GM18907 (cell line): Measurements from ENCODE around the gene PRR12.

Experiments
- ATAC-seq: cut with Tn5 transposase; IDR thresholded peaks from one replicate; pipeline ENCODE4 v1.9.1; 2021; ENCODE audit warnings: mild to moderate bottlenecking, moderate library complexity; ENCODE audit not compliant: unreplicated experiment

The PRR12 gene

GRCh38 chr19:49559928-49560327, 31.1 kb upstream of the PRR12 start:
- no peak for ATAC-seq

GRCh38 chr19:49560358-49560900, 30.6 kb upstream of the PRR12 start:
- no peak for ATAC-seq

DNA sequence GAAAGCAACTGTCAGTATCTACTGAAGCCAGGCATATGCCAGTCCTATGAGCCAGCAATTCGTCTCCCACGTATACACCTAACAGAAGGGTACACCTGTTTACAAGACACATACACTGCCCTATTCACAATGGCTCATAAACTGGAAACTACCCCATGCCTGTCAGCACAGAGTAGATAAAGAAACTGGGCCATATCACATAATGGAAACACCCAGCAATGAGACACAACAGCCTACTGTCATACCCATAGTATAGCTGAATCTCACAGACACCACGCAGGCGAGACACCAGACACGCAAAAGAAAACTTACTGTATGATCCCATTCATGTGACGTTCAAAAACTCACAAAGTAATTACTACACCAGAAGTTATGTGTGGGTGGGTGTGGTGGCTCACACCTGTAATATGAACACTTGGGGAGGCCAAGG, 26.4 kb upstream of the PRR12 start:
- ATAC-seq, result no peak

GRCh38 chr19:49565261-49565660, 25.7 kb upstream of the PRR12 start:
- no peak for ATAC-seq

GRCh38 chr19:49566302-49566701, 24.7 kb upstream of the PRR12 start:
- ATAC-seq, result no peak

GRCh38 chr19:49567861-49568441, 23.0 kb upstream of the PRR12 start:
- no peak for ATAC-seq

- ATAC-seq, result no peak
Observed at GRCh38 chr19:49570138-49570856, 20.7 kb upstream of the PRR12 start.

DNA sequence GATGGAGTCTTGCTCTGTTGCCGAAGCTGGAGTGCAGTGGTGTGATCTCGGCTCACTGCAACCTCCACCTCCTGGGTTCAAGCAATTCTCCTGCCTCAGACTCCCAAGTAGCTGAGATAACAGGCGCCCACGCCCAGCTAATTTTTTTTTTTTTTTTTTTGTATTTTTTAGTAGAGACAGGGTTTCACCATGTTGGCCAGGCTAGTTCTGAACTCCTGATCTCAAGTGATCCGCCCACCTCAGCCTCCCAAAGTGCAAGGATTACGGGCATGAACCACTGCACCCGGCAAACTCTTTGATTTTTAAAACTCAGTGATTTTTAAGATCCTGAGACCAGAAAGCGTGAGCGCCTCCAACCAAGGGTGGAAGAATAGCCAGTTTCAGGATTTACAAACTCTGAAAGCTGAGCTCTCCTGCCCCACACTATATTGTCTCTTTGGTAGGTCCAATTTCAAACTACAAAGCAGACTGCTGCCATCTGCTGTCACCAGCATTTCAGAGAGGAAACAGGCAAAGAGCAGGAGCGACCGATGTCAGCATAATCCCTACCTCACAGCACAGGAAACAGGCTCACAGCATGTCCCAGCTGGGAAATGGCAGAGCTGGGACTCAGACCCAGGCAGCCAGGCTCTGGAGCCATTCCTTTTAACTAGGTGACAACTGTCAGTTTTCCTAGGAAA, 19.8 kb upstream of the PRR12 start:
- ATAC-seq, result no peak

GRCh38 chr19:49573009-49573408, 18.0 kb upstream of the PRR12 start:
- ATAC-seq, result no peak

DNA sequence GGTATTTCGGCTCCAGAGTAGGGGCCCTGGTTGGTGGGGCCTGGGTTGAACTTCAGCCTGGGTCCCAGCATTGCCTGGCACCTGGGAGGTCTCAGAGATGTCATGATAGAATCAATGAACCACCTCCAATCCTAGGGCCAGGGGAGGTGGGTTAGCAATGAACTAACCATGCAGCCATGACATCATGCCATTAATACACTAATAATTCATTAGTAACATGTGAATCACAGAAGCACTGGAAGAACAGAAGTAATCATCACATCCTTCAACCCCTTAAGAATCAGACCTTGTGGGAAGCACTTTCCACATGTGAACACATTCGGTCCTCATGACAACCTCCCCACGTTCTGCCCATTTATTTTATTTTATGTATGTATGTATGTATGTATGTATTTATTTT, 17.6 kb upstream of the PRR12 start:
- ATAC-seq, result no peak

- ATAC-seq, result no peak
Observed at GRCh38 chr19:49574206-49574755, 16.7 kb upstream of the PRR12 start.

- no peak for ATAC-seq
Observed at GRCh38 chr19:49579193-49579592, 11.8 kb upstream of the PRR12 start.

- no peak for ATAC-seq
Observed at GRCh38 chr19:49579947-49580263, 11.1 kb upstream of the PRR12 start.

GRCh38 chr19:49580264-49581006, 10.5 kb upstream of the PRR12 start, which contains the start of gene NOSIP:
TSS of gene NOSIP (minus strand) at chr19:49580556. CDS start at chr19:49560691, 19,865 bp downstream.
- peak; percentile 89 for ATAC-seq

DNA sequence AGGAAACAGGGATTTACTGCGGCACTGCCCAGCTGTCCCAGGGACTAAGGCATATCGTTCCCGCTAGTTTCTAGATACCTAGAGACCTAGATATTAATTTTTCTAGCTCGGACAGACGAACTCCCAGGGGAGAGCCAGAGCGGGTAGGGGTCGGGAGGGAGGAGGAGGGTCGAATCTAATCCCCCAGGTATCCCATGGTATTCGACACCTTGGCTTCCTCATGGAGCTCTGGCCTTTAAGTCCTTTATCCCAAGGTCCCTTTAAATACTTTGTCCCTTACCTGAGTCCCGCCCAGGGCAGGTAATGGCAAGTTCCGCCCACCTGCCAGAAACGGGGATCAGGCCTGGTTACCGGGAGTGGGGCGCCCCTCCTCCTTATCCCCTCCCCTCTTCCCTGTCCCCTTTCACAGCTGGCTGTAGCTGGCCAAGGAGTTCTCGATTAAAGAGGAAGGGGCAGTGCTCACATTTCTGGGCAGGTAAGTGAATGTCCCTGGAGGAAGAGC, 9.9 kb upstream of the PRR12 start, which contains the start of gene PRRG2:
TSS of gene PRRG2 (plus strand) at position 310 of the 502 bp plus-strand sequence. CDS start 1,904 bp downstream, outside the sequence.
- ATAC-seq, result no peak

- ATAC-seq, result no peak
Observed at GRCh38 chr19:49583239-49583638, 7.7 kb upstream of the PRR12 start.

- ATAC-seq, result no peak
Observed at GRCh38 chr19:49585023-49585422, 6.0 kb upstream of the PRR12 start.

DNA sequence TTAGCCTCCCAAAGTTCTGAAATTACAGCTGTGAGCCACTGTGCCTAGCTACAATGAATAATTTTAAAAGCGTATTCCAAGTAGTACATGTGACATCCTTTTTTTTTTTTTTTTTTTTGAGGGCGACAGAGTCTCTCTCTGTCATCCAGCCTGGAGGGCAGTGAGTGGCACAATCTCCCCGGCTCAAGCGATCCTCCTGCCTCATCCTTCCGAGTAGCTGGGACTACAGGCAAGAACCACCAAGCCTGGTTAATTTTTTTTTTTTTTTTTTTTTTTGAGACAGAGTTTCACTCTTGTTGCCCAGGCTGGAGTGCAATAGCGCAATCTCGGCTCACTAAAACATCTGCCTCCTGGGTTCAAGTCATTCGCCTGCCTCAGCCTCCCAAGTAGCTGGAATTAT, 3.8 kb upstream of the PRR12 start:
- no peak for ATAC-seq

- no peak for ATAC-seq
Observed at GRCh38 chr19:49588365-49589122, 2.4 kb upstream of the PRR12 start.

- no peak for ATAC-seq
Observed at GRCh38 chr19:49589502-49589905, 1.5 kb upstream of the PRR12 start.
